ENCODE results near the gene LCN10. TPM values are rescaled to one million over a fixed set of nuclear protein-coding genes. Genes with fewer than 3 reads are reported as not detected.

Gene LCN10
- total RNA-seq, 1 donor from 2014 or later, result 2.5 TPM

DNA sequence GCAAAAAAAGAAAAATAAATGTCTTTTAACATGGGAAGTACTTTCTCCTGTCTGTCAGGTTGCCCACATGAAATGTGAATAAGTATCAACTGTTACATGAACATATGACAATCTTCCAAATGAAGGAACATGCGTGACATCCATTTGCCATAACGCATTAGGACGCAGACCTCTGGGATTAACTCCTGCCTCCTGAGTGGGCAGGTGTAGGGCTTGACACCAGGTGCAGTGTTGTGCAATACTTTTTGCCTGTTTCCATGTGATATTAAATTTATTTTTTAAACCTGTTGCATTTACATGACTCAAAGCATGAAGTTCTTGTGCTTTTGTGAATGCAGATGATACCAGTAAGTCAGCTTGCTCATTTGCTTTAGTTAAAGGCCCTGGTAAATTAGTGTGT is 39.7 kb upstream of the LCN10 start:
- DNase-seq (no peak), ATAC-seq (no peak)
- Histone ChIP-seq H3K9me3 (no peaks in the 10 kb centered on the region), H3K27ac (no peak overlapping the region), H3K36me3 (no peaks in the 10 kb centered on the region), H3K27me3 (ENCODE audit: low read depth) (no peaks in the 10 kb centered on the region), H3K4me3 (no peak overlapping the region), H3K4me1 (no peaks in the 10 kb centered on the region)
- intact Hi-C loops (cut with DNase I), result no loop called here
- TF ChIP-seq, protein P1, sequence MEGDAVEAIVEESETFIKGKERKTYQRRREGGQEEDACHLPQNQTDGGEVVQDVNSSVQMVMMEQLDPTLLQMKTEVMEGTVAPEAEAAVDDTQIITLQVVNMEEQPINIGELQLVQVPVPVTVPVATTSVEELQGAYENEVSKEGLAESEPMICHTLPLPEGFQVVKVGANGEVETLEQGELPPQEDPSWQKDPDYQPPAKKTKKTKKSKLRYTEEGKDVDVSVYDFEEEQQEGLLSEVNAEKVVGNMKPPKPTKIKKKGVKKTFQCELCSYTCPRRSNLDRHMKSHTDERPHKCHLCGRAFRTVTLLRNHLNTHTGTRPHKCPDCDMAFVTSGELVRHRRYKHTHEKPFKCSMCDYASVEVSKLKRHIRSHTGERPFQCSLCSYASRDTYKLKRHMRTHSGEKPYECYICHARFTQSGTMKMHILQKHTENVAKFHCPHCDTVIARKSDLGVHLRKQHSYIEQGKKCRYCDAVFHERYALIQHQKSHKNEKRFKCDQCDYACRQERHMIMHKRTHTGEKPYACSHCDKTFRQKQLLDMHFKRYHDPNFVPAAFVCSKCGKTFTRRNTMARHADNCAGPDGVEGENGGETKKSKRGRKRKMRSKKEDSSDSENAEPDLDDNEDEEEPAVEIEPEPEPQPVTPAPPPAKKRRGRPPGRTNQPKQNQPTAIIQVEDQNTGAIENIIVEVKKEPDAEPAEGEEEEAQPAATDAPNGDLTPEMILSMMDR (IDR thresholded peaks at IDR 0.05), result no peak

- intact Hi-C loops (cut with DNase I), result no loop called here
- DNase-seq (no peak), ATAC-seq (no peak)
- Histone ChIP-seq H3K9me3 (no peaks in the 10 kb centered on the region), H3K27me3 (ENCODE audit: low read depth) (no peaks in the 10 kb centered on the region), H3K4me1 (no peaks in the 10 kb centered on the region), H3K27ac (no peak overlapping the region), H3K36me3 (no peaks in the 10 kb centered on the region), H3K4me3 (no peak overlapping the region)
- TF ChIP-seq, protein P1 (IDR thresholded peaks at IDR 0.05), result no peak
Measured at GRCh38 chr9:136779808-136780207, 37.1 kb upstream of the LCN10 start.

- no peak for ATAC-seq
- Histone ChIP-seq H3K4me3 (no peak overlapping the region), H3K27ac (no peak overlapping the region), H3K27me3 (ENCODE audit: low read depth) (no peaks in the 10 kb centered on the region), H3K9me3 (peaks cover 7% of the 10 kb centered on the region), H3K36me3 (no peaks in the 10 kb centered on the region), H3K4me1 (no peaks in the 10 kb centered on the region)
- TF ChIP-seq, protein P1 (IDR thresholded peaks at IDR 0.05), result no peak
- peak; percentile 14 for DNase-seq
- intact Hi-C loops (cut with DNase I), result no loop called here
Measured at GRCh38 chr9:136777359-136777758, 34.6 kb upstream of the LCN10 start.

- DNase-seq, result no peak
- no peak for ATAC-seq
- TF ChIP-seq, protein P1 (IDR thresholded peaks at IDR 0.05), result no peak
Measured at GRCh38 chr9:136776947-136777346, 34.2 kb upstream of the LCN10 start.

GRCh38 chr9:136775191-136775590 is 32.5 kb upstream of the LCN10 start:
- Histone ChIP-seq H3K27me3 (ENCODE audit: low read depth) (no peaks in the 10 kb centered on the region), H3K27ac (no peak overlapping the region), H3K36me3 (no peaks in the 10 kb centered on the region), H3K4me1 (no peaks in the 10 kb centered on the region), H3K4me3 (no peak overlapping the region), H3K9me3 (peaks cover 7% of the 10 kb centered on the region)
- ATAC-seq, result no peak
- DNase-seq, result no peak
- TF ChIP-seq, protein P1 (IDR thresholded peaks at IDR 0.05), result no peak
- intact Hi-C loops (cut with DNase I), result no loop called here

More at GRCh38 chr9:136776947-136777346, 34.2 kb upstream of the LCN10 start:
- no peaks in the 10 kb centered on the region for H3K36me3 ChIP-seq
- no peak overlapping the region for H3K27ac ChIP-seq
- intact Hi-C loops (cut with DNase I), result no loop called here
- no peak overlapping the region for H3K4me3 ChIP-seq
- peaks cover 7% of the 10 kb centered on the region for H3K9me3 ChIP-seq
- H3K4me1 ChIP-seq, result no peaks in the 10 kb centered on the region
- H3K27me3 ChIP-seq (ENCODE audit: low read depth), result no peaks in the 10 kb centered on the region

All from lower lobe of right lung (tissue), 2 donors.